ENCODE results near the gene STBD1. TPM values are rescaled to one million over a fixed set of nuclear protein-coding genes. Genes with fewer than 3 reads are reported as not detected.

Gene STBD1
- total RNA-seq, 1 experiment from 2014 or later, result 4.9 TPM

DNA sequence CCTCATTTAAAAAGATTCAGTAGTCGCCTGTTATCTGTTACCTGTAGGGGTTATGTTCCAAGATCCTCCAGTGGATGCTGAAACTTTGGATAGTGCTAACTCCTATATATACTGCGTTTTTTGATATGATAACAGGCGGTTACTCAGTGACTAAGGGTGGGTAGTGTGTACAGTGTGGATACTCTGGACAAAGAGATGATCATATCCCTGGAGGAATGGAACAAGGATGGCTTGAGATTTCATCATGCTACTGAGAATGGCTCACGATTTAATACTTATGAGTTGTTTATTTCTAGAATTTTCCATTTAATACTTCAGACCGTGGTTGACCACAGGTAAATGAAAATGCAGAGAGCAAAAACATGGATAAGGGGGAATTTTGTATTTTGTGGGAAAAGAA, 33.5 kb upstream of the STBD1 start:
- Histone ChIP-seq H3K27ac (ENCODE audit: low read length) (no peak overlapping the region), H3K4me3 (ENCODE audit: low read depth in 2 of 2, low read length in 2 of 2) (no peak overlapping the region), H3K9me3 (ENCODE audit: control insufficient read depth, insufficient read depth, low read depth, low read length) (no peaks in the 10 kb centered on the region), H3K4me1 (ENCODE audit: control insufficient read depth, insufficient read depth, low read length) (no peaks in the 10 kb centered on the region), H3K36me3 (ENCODE audit: control insufficient read depth, insufficient read depth, low read length) (no peaks in the 10 kb centered on the region), H3K27me3 (ENCODE audit: control insufficient read depth, insufficient read depth, low read length) (no peaks in the 10 kb centered on the region)
- intact Hi-C loops (cut with micrococcal nuclease; ENCODE audit: unreplicated experiment) (no loop called here), in situ Hi-C loops (cut with HindIII; ENCODE audit: low pct_unique_long_range_greater_than_20kb, low sequenced_read_pairs) (no loop called here)
- ChIA-PET CTCF (no interaction called here), POLR2A (no interaction called here)
- ATAC-seq, result no peak
- no peak for DNase-seq (ENCODE audit: low read depth, low spot score)
- BruUV-seq (replicated peaks), result no TSS peak
- TF ChIP-seq, protein P1, sequence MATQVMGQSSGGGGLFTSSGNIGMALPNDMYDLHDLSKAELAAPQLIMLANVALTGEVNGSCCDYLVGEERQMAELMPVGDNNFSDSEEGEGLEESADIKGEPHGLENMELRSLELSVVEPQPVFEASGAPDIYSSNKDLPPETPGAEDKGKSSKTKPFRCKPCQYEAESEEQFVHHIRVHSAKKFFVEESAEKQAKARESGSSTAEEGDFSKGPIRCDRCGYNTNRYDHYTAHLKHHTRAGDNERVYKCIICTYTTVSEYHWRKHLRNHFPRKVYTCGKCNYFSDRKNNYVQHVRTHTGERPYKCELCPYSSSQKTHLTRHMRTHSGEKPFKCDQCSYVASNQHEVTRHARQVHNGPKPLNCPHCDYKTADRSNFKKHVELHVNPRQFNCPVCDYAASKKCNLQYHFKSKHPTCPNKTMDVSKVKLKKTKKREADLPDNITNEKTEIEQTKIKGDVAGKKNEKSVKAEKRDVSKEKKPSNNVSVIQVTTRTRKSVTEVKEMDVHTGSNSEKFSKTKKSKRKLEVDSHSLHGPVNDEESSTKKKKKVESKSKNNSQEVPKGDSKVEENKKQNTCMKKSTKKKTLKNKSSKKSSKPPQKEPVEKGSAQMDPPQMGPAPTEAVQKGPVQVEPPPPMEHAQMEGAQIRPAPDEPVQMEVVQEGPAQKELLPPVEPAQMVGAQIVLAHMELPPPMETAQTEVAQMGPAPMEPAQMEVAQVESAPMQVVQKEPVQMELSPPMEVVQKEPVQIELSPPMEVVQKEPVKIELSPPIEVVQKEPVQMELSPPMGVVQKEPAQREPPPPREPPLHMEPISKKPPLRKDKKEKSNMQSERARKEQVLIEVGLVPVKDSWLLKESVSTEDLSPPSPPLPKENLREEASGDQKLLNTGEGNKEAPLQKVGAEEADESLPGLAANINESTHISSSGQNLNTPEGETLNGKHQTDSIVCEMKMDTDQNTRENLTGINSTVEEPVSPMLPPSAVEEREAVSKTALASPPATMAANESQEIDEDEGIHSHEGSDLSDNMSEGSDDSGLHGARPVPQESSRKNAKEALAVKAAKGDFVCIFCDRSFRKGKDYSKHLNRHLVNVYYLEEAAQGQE (IDR thresholded peaks at IDR 0.05; ENCODE audit: insufficient read depth in 1 of 2, low read depth in 2 of 2, low read length in 1 of 2), result no peak
- TF ChIP-seq, protein P2, sequence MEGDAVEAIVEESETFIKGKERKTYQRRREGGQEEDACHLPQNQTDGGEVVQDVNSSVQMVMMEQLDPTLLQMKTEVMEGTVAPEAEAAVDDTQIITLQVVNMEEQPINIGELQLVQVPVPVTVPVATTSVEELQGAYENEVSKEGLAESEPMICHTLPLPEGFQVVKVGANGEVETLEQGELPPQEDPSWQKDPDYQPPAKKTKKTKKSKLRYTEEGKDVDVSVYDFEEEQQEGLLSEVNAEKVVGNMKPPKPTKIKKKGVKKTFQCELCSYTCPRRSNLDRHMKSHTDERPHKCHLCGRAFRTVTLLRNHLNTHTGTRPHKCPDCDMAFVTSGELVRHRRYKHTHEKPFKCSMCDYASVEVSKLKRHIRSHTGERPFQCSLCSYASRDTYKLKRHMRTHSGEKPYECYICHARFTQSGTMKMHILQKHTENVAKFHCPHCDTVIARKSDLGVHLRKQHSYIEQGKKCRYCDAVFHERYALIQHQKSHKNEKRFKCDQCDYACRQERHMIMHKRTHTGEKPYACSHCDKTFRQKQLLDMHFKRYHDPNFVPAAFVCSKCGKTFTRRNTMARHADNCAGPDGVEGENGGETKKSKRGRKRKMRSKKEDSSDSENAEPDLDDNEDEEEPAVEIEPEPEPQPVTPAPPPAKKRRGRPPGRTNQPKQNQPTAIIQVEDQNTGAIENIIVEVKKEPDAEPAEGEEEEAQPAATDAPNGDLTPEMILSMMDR (IDR thresholded peaks at IDR 0.05), result no peak
- TF ChIP-seq SIN3A (IDR thresholded peaks at IDR 0.05; ENCODE audit: borderline replicate concordance, insufficient read depth, low read depth, low read length), result no peak
- TF ChIP-seq POLR2AphosphoS5 (IDR thresholded peaks at IDR 0.05; ENCODE audit: low read depth, low read length), result no peak
- no peak for TF ChIP-seq TCF7L2 (IDR thresholded peaks at IDR 0.05; ENCODE audit: low read depth, low read length)

DNA sequence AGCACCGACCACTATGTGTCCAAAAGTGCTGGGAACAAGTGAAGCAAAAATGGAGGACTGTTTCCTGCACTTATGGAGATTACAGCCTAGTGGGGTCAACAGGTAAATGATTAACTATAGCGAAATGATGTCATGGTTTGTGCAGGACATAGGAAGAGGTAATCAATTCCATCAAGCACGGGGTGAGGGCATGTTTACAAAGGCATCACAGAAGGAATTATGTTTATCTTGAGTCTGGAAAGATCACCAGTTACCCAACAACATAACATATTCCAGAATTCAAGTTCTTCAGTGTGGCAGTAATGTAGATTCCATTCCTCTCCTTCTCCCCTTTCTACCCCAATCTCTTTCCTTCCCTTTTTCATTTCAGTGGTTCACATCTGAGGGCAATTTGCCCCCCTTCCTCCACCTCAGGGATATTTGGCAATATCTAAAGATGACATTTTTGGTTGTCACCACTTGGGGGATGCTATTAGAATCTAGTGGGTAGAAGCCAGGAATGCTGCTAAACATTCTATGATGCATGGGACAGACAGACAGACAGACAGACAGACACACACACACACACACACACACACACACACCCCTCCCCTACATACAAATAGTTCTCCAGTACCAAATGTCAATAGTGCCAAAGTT, 30.9 kb upstream of the STBD1 start:
- ChIA-PET CTCF (no interaction called here), POLR2A (no interaction called here)
- no TSS peak for BruUV-seq (replicated peaks)
- Histone ChIP-seq H3K27me3 (ENCODE audit: control insufficient read depth, insufficient read depth, low read length) (no peaks in the 10 kb centered on the region), H3K36me3 (ENCODE audit: control insufficient read depth, insufficient read depth, low read length) (no peaks in the 10 kb centered on the region), H3K4me1 (ENCODE audit: control insufficient read depth, insufficient read depth, low read length) (no peaks in the 10 kb centered on the region), H3K27ac (ENCODE audit: low read length) (no peak overlapping the region), H3K9me3 (ENCODE audit: control insufficient read depth, insufficient read depth, low read depth, low read length) (no peaks in the 10 kb centered on the region), H3K4me3 (ENCODE audit: low read depth in 2 of 2, low read length in 2 of 2) (no peak overlapping the region)
- intact Hi-C loops (cut with micrococcal nuclease; ENCODE audit: unreplicated experiment) (no loop called here), in situ Hi-C loops (cut with HindIII; ENCODE audit: low pct_unique_long_range_greater_than_20kb, low sequenced_read_pairs) (no loop called here)
- DNase-seq (ENCODE audit: low read depth, low spot score) (no peak), ATAC-seq (no peak)
- TF ChIP-seq, protein P1 (IDR thresholded peaks at IDR 0.05; ENCODE audit: insufficient read depth in 1 of 2, low read depth in 2 of 2, low read length in 1 of 2), result no peak
- TF ChIP-seq TCF7L2 (IDR thresholded peaks at IDR 0.05; ENCODE audit: low read depth, low read length) (no peak), SIN3A (IDR thresholded peaks at IDR 0.05; ENCODE audit: borderline replicate concordance, insufficient read depth, low read depth, low read length) (no peak), POLR2AphosphoS5 (IDR thresholded peaks at IDR 0.05; ENCODE audit: low read depth, low read length) (no peak)
- TF ChIP-seq, protein P2 (IDR thresholded peaks at IDR 0.05), result no peak

Measured in Panc1 (cell line).